ENCODE results near the gene CYP4F8.

- TF ChIP-seq CTCF (IDR thresholded peaks at IDR 0.05; ENCODE audit: control extremely low read depth in 1 of 3, insufficient read depth in 1 of 3, low read depth in 1 of 3, low read length in 3 of 3) (no peak), SP2 (IDR thresholded peaks at IDR 0.05; ENCODE audit: low read length) (no peak), SIN3A (conservative IDR thresholded peaks at IDR 0.05 in 1 of 2, IDR thresholded peaks at IDR 0.05 in 1 of 2; ENCODE audit: low read depth in 1 of 2, low read length in 2 of 2) (no peak), JUN (IDR thresholded peaks at IDR 0.05; ENCODE audit: low read depth, low read length) (no peak), RFX5 (IDR thresholded peaks at IDR 0.05; ENCODE audit: borderline replicate concordance, low read depth, low read length) (no peak), EZH2 (IDR thresholded peaks at IDR 0.05; ENCODE audit: low read depth, low read length, severe bottlenecking) (no peak), RXRA (IDR thresholded peaks at IDR 0.05; ENCODE audit: insufficient read depth, low read depth, low read length) (no peak), GABPA (IDR thresholded peaks at IDR 0.05; ENCODE audit: borderline replicate concordance, insufficient read depth, low read length) (no peak), RNF2 (IDR thresholded peaks at IDR 0.05; ENCODE audit: borderline replicate concordance, low read depth, low read length, missing control alignments, poor library complexity, severe bottlenecking) (no peak), POLR2A (IDR thresholded peaks at IDR 0.05; ENCODE audit: control extremely low read depth in 1 of 2, low read depth in 2 of 2, low read length in 2 of 2) (no peak), CREB1 (IDR thresholded peaks at IDR 0.05) (no peak), JUND (IDR thresholded peaks at IDR 0.05; ENCODE audit: low read length) (no peak), MAFK (IDR thresholded peaks at IDR 0.05; ENCODE audit: low read depth, low read length) (no peak)
These were observed 13.4 kb downstream of the CYP4F8 start for GRCh38 chr19:15628236-15629002.
